ENCODE data around the gene ZMIZ1. TPM values are rescaled to one million over a fixed set of nuclear protein-coding genes. Genes with fewer than 3 reads are reported as not detected.

The ZMIZ1 gene
- total RNA-seq, 1 experiment from 2014 or later, result 23.5 TPM

GRCh38 chr10:79326361-79327089 lies 257.8 kb downstream of the ZMIZ1 start:
- no peak for TF ChIP-seq CTCF (IDR thresholded peaks at IDR 0.05; ENCODE audit: unreplicated experiment)
- DNase-seq, result no peak
- Mint-ChIP-seq H3K4me1 (ENCODE audit: low read depth, unreplicated experiment) (no peaks in the 10 kb centered on the region), H3K36me3 (ENCODE audit: insufficient read depth, unreplicated experiment) (no peaks in the 10 kb centered on the region), H3K4me3 (ENCODE audit: low read depth, unreplicated experiment) (no peak overlapping the region), H3K27ac (ENCODE audit: unreplicated experiment) (no peak overlapping the region), H3K9me3 (ENCODE audit: low read depth, unreplicated experiment) (no peaks in the 10 kb centered on the region), H3K27me3 (ENCODE audit: unreplicated experiment) (no peaks in the 10 kb centered on the region)
- no TSS peak for BruUV-seq (replicated peaks)
- CTCF ChIA-PET, result interaction anchor here (0.7 kb wide), 2 partner anchors 11 to 21 kb away, joined by 3 read pairs; partner anchors contain the start of gene PPIF
- intact Hi-C loops (cut with micrococcal nuclease; ENCODE audit: unreplicated experiment), result no loop called here

GRCh38 chr10:79327090-79327457 lies 258.3 kb downstream of the ZMIZ1 start:
- no peak for TF ChIP-seq CTCF (IDR thresholded peaks at IDR 0.05; ENCODE audit: unreplicated experiment)
- H3K27ac Mint-ChIP-seq (ENCODE audit: unreplicated experiment), result no peak overlapping the region
- intact Hi-C loops (cut with micrococcal nuclease; ENCODE audit: unreplicated experiment), result no loop called here
- no peak for DNase-seq
- BruUV-seq (replicated peaks), result no TSS peak
- CTCF ChIA-PET, result interaction anchor here (0.7 kb wide), 2 partner anchors 11 to 20 kb away, joined by 3 read pairs; partner anchors contain the start of gene PPIF
- no peaks in the 10 kb centered on the region for H3K4me1 Mint-ChIP-seq (ENCODE audit: low read depth, unreplicated experiment)
- H3K27me3 Mint-ChIP-seq (ENCODE audit: unreplicated experiment), result no peaks in the 10 kb centered on the region
- H3K4me3 Mint-ChIP-seq (ENCODE audit: low read depth, unreplicated experiment), result no peak overlapping the region
- no peaks in the 10 kb centered on the region for H3K36me3 Mint-ChIP-seq (ENCODE audit: insufficient read depth, unreplicated experiment)
- no peaks in the 10 kb centered on the region for H3K9me3 Mint-ChIP-seq (ENCODE audit: low read depth, unreplicated experiment)

- no peaks in the 10 kb centered on the region for H3K9me3 Mint-ChIP-seq (ENCODE audit: low read depth, unreplicated experiment)
- CTCF ChIA-PET, result no interaction called here
- H3K27me3 Mint-ChIP-seq (ENCODE audit: unreplicated experiment), result no peaks in the 10 kb centered on the region
- TF ChIP-seq CTCF (IDR thresholded peaks at IDR 0.05; ENCODE audit: unreplicated experiment), result no peak
- no peak for DNase-seq
- no TSS peak for BruUV-seq (replicated peaks)
- intact Hi-C loops (cut with micrococcal nuclease; ENCODE audit: unreplicated experiment), result no loop called here
- no peaks in the 10 kb centered on the region for H3K4me1 Mint-ChIP-seq (ENCODE audit: low read depth, unreplicated experiment)
- H3K4me3 Mint-ChIP-seq (ENCODE audit: low read depth, unreplicated experiment), result no peak overlapping the region
- no peaks in the 10 kb centered on the region for H3K36me3 Mint-ChIP-seq (ENCODE audit: insufficient read depth, unreplicated experiment)
- H3K27ac Mint-ChIP-seq (ENCODE audit: unreplicated experiment), result no peak overlapping the region
These were observed 259.5 kb downstream of the ZMIZ1 start for GRCh38 chr10:79328147-79328701.

GRCh38 chr10:79328737-79329504 lies 260.2 kb downstream of the ZMIZ1 start:
- intact Hi-C loops (cut with micrococcal nuclease; ENCODE audit: unreplicated experiment), result no loop called here
- H3K36me3 Mint-ChIP-seq (ENCODE audit: insufficient read depth, unreplicated experiment), result no peaks in the 10 kb centered on the region
- no peaks in the 10 kb centered on the region for H3K9me3 Mint-ChIP-seq (ENCODE audit: low read depth, unreplicated experiment)
- H3K4me3 Mint-ChIP-seq (ENCODE audit: low read depth, unreplicated experiment), result no peak overlapping the region
- TF ChIP-seq CTCF (IDR thresholded peaks at IDR 0.05; ENCODE audit: unreplicated experiment), result no peak
- CTCF ChIA-PET, result interaction anchor here (0.7 kb wide), 1 partner anchor 9 kb away, joined by 3 read pairs; no protein-coding TSS in a partner anchor
- no peaks in the 10 kb centered on the region for H3K27me3 Mint-ChIP-seq (ENCODE audit: unreplicated experiment)
- peak; percentile 28 for DNase-seq
- BruUV-seq (replicated peaks), result no TSS peak
- no peak overlapping the region for H3K27ac Mint-ChIP-seq (ENCODE audit: unreplicated experiment)
- H3K4me1 Mint-ChIP-seq (ENCODE audit: low read depth, unreplicated experiment), result no peaks in the 10 kb centered on the region

All from Calu3 (cell line).